GM12878 (cell line): Measurements from ENCODE around the gene SASH1. TPM values are rescaled to one million over a fixed set of nuclear protein-coding genes. Genes with fewer than 3 reads are reported as not detected.

Source experiments
- KDM1A ChIP-seq: fragments of 200-600 bp; sonication (generic); IDR thresholded peaks from 2 replicates; pipeline ENCODE4 v1.6.1; 2016; ENCODE audit warnings: borderline replicate concordance
- KLF5 ChIP-seq: fragments of 450-650 bp; IDR thresholded peaks from 2 replicates; pipeline ENCODE4 v1.6.1; 2014; ENCODE audit warnings: mild to moderate bottlenecking; ENCODE audit not compliant: partially characterized antibody
- MEF2B ChIP-seq: fragments of 450-650 bp; IDR thresholded peaks from 2 replicates; pipeline ENCODE4 v1.6.1; 2018; ENCODE audit warnings: mild to moderate bottlenecking, moderate library complexity; ENCODE audit not compliant: partially characterized antibody, poor library complexity, severe bottlenecking
- SPI1 ChIP-seq: IDR thresholded peaks from 2 replicates; pipeline ENCODE4 v1.6.1; 2011; ENCODE audit warnings: low read depth, mild to moderate bottlenecking, low read length, moderate library complexity, borderline replicate concordance; ENCODE audit not compliant: insufficient read depth
- polyA plus RNA-seq, 11 experiments: library from polyadenylated mRNA; depleted of rRNA in 4 of 11; unstranded in 6 of 11; stranded (reverse) in 5 of 11; fragments of >200 nt; fragmentation: Nextera tagmentation in 4 of 11; fragmentation: Illumina TruSeq in 1 of 11; extraction: Ambion mirVana in 4 of 11; extraction: Trizol in 1 of 11; gene quantifications; 1 replicate in 1 of 11; 2 replicates in 10 of 11; pipeline versions ENCODE4 v1.2.1 to v1.2.3, GENCODE V29; 2011 to 2016; ENCODE audit warnings: inconsistent platforms in 2 of 11, missing spikeins in 2 of 11, low read depth in 1 of 11
- total RNA-seq, 4 experiments: library from RNA; depleted of rRNA in 3 of 4; stranded (reverse); fragments of >200 nt in 3 of 4; fragmentation: Illumina TruSeq in 1 of 4; extraction: Trizol in 1 of 4; gene quantifications; 2 replicates each; pipeline versions ENCODE4 v1.2.1 to v1.2.3, GENCODE V29; 2013 to 2021
- TF ChIP-seq, protein P1 (sequence below): fragments of 450-650 bp; IDR thresholded peaks from 2 replicates; pipeline ENCODE4 v1.6.1; 2017; ENCODE audit warnings: mild to moderate bottlenecking, moderate library complexity
- TF ChIP-seq, protein P2 (sequence below): IDR thresholded peaks from 2 replicates; pipeline ENCODE4 v1.6.1; 2012; ENCODE audit warnings: improper control_type of control experiment, low read depth, low read length; ENCODE audit not compliant: insufficient replicate concordance

SASH1 gene
- total and polyA plus RNA-seq, 10 of the 15 experiments (the other 5 are each of a cell fraction or from before 2014, with no cell fraction given): 0.01 to 0.73 (median 0.14) TPM; not detected in 4

DNA sequence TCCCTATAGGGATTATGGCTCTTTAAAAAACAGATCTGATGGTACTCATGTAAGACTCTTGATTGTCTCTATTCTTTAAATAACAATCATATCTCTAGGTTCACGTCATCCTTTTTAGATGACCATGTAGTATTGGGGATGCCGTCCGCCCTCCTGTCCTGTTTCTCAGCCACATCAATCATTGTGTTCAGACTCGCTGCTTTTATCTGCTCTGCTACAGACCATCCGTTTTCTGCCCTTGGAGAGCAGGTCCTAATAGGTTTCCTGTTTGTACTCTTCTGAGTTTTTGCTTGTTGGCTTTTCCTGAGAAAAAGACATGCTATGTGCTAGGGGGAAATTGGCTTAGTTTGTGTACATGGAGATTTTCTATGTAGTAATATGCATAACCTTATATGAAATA, 76.8 kb downstream of the SASH1 start (continued):
- TF ChIP-seq MEF2B (no peak), KLF5 (no peak), KDM1A (no peak), SPI1 (no peak)
- TF ChIP-seq, protein P1, sequence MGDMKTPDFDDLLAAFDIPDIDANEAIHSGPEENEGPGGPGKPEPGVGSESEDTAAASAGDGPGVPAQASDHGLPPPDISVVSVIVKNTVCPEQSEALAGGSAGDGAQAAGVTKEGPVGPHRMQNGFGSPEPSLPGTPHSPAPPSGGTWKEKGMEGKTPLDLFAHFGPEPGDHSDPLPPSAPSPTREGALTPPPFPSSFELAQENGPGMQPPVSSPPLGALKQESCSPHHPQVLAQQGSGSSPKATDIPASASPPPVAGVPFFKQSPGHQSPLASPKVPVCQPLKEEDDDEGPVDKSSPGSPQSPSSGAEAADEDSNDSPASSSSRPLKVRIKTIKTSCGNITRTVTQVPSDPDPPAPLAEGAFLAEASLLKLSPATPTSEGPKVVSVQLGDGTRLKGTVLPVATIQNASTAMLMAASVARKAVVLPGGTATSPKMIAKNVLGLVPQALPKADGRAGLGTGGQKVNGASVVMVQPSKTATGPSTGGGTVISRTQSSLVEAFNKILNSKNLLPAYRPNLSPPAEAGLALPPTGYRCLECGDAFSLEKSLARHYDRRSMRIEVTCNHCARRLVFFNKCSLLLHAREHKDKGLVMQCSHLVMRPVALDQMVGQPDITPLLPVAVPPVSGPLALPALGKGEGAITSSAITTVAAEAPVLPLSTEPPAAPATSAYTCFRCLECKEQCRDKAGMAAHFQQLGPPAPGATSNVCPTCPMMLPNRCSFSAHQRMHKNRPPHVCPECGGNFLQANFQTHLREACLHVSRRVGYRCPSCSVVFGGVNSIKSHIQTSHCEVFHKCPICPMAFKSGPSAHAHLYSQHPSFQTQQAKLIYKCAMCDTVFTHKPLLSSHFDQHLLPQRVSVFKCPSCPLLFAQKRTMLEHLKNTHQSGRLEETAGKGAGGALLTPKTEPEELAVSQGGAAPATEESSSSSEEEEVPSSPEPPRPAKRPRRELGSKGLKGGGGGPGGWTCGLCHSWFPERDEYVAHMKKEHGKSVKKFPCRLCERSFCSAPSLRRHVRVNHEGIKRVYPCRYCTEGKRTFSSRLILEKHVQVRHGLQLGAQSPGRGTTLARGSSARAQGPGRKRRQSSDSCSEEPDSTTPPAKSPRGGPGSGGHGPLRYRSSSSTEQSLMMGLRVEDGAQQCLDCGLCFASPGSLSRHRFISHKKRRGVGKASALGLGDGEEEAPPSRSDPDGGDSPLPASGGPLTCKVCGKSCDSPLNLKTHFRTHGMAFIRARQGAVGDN: no peak
- TF ChIP-seq, protein P2, sequence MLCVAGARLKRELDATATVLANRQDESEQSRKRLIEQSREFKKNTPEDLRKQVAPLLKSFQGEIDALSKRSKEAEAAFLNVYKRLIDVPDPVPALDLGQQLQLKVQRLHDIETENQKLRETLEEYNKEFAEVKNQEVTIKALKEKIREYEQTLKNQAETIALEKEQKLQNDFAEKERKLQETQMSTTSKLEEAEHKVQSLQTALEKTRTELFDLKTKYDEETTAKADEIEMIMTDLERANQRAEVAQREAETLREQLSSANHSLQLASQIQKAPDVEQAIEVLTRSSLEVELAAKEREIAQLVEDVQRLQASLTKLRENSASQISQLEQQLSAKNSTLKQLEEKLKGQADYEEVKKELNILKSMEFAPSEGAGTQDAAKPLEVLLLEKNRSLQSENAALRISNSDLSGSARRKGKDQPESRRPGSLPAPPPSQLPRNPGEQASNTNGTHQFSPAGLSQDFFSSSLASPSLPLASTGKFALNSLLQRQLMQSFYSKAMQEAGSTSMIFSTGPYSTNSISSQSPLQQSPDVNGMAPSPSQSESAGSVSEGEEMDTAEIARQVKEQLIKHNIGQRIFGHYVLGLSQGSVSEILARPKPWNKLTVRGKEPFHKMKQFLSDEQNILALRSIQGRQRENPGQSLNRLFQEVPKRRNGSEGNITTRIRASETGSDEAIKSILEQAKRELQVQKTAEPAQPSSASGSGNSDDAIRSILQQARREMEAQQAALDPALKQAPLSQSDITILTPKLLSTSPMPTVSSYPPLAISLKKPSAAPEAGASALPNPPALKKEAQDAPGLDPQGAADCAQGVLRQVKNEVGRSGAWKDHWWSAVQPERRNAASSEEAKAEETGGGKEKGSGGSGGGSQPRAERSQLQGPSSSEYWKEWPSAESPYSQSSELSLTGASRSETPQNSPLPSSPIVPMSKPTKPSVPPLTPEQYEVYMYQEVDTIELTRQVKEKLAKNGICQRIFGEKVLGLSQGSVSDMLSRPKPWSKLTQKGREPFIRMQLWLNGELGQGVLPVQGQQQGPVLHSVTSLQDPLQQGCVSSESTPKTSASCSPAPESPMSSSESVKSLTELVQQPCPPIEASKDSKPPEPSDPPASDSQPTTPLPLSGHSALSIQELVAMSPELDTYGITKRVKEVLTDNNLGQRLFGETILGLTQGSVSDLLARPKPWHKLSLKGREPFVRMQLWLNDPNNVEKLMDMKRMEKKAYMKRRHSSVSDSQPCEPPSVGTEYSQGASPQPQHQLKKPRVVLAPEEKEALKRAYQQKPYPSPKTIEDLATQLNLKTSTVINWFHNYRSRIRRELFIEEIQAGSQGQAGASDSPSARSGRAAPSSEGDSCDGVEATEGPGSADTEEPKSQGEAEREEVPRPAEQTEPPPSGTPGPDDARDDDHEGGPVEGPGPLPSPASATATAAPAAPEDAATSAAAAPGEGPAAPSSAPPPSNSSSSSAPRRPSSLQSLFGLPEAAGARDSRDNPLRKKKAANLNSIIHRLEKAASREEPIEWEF: no peak
- TF ChIP-seq, all 136 proteins: peak for 0
